GM21737 (cell line): ENCODE measurements around the gene NIF3L1.
"Not testable (repeated sequence)": the region's sequence is repeated elsewhere in the genome, so short reads cannot be mapped to it uniquely, and the experiment has no call there.

ENCODE experiments used
- ATAC-seq: cut with Tn5 transposase; IDR thresholded peaks from one replicate; pipeline ENCODE4 v1.9.1; 2021; ENCODE audit warnings: mild to moderate bottlenecking, moderate library complexity; ENCODE audit not compliant: unreplicated experiment

Gene NIF3L1

GRCh38 chr2:200869014-200869413 is 20.2 kb upstream of the NIF3L1 start:
- ATAC-seq = no peak

- ATAC-seq = no peak
Measured at GRCh38 chr2:200871151-200871550, 18.0 kb upstream of the NIF3L1 start.

GRCh38 chr2:200873560-200873959 is 15.6 kb upstream of the NIF3L1 start:
- ATAC-seq = no peak

GRCh38 chr2:200877443-200877842 is 11.7 kb upstream of the NIF3L1 start:
- ATAC-seq = no peak

- no peak for ATAC-seq
Measured at GRCh38 chr2:200878289-200878880, 10.8 kb upstream of the NIF3L1 start.

GRCh38 chr2:200881715-200882249 is 7.4 kb upstream of the NIF3L1 start:
- not testable (repeated sequence) for ATAC-seq

- ATAC-seq = no peak
Measured at GRCh38 chr2:200899482-200899881, 10.3 kb downstream of the NIF3L1 start.

GRCh38 chr2:200901459-200902072 is 12.4 kb downstream of the NIF3L1 start:
- ATAC-seq = peak; percentile 96

- ATAC-seq = no peak
Measured at GRCh38 chr2:200905618-200906296, 16.6 kb downstream of the NIF3L1 start.

GRCh38 chr2:200909958-200910357 is 20.8 kb downstream of the NIF3L1 start:
- ATAC-seq = no peak

- ATAC-seq = no peak
Measured at GRCh38 chr2:200913654-200914053, 24.5 kb downstream of the NIF3L1 start.

- no peak for ATAC-seq
Measured at GRCh38 chr2:200922439-200922838, 33.3 kb downstream of the NIF3L1 start.

GRCh38 chr2:200929334-200930249 is 40.4 kb downstream of the NIF3L1 start:
- no peak for ATAC-seq

GRCh38 chr2:200930947-200931626 is 41.9 kb downstream of the NIF3L1 start:
- ATAC-seq = no peak

GRCh38 chr2:200939832-200940231 is 50.7 kb downstream of the NIF3L1 start:
- ATAC-seq = no peak

GRCh38 chr2:200943527-200944105 is 54.4 kb downstream of the NIF3L1 start:
- no peak for ATAC-seq

- no peak for ATAC-seq
Measured at GRCh38 chr2:200944467-200945394, 55.6 kb downstream of the NIF3L1 start.

- ATAC-seq = no peak
Measured at GRCh38 chr2:200945395-200945729, 56.2 kb downstream of the NIF3L1 start.

GRCh38 chr2:200950378-200950777 is 61.2 kb downstream of the NIF3L1 start:
- no peak for ATAC-seq
